HG02588 (cell line): ENCODE measurements around the gene MYEF2.

ENCODE experiments used
- ATAC-seq: cut with Tn5 transposase; IDR thresholded peaks from one replicate; pipeline ENCODE4 v1.9.1; 2021; ENCODE audit warnings: mild to moderate bottlenecking, moderate library complexity; ENCODE audit not compliant: unreplicated experiment

Gene MYEF2

DNA sequence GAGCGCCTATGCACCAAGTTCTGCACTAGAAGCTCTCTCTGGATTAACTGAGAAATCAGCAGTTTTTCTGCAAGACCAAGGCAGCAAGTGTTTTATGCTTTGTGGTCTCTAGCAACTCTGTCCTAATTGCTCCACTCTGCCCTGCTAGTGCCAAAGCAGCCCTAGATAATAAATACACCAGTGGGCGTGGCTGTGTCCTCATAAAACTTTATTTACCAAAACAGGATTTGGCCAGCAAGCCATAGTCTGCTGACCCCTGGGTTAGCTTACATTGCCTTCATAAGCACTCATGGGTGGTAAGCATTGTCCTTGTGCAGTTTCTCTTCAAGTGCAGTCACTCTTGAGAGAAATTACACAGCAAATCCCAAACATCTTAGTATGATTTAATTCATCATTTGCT is 88.0 kb downstream of the MYEF2 start:
- no peak for ATAC-seq

DNA sequence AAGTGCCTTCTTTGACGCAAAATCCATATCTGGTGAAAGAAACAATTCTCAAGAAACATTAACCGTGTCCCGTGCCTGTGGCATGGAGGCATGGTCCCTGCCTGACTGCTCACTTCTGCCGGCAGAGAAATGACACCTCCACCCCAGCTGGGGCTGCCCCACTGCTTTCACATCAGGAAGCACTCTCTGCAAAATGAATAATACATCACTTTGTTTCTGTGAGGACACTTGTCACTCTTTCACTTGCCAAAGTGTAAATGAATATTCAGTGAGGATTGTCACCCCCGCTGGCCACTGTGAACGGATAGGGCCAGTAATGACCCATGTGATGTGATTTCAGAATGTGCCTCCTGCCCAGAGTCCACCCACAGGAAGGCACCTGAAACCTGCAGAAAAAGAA is 88.4 kb downstream of the MYEF2 start:
- no peak for ATAC-seq

DNA sequence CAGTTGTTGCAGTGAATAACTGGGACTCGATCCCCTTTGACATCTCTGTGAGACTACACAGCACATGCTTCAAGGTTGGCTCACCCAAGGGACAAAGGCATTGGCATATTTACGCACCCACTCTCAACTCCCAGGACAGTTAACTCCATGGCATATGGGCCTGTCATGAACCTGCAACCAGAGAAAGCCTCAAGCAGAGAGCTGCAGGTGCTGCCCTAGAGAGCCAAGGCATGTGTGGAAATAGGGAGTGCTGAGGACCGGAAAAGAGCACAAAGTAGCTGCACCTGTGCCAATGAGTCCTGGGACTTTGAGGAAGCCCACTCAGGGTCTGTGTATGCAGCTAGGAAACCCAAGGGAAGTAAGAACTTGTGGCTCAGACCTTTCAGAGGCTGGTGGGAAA is 90.3 kb downstream of the MYEF2 start:
- ATAC-seq = no peak

DNA sequence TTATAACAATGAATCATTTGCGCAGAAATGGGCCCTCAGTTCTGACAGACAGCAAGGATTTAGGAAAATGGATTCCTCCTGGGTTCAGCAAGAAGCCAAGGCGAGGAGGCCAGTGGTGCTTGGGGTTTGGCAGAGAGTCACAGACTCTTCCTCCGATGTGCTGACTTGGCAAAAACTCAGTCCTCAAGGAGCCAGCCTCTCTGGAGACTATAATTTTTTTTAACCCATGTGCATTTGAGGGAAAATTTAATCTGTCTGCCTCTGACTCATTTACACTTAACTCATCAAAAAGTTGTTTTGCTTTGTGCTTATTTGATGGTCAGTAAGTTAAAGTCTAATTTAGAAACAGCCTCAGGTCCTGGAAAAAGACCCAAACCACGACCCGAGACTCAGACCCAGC is 91.5 kb downstream of the MYEF2 start:
- no peak for ATAC-seq

DNA sequence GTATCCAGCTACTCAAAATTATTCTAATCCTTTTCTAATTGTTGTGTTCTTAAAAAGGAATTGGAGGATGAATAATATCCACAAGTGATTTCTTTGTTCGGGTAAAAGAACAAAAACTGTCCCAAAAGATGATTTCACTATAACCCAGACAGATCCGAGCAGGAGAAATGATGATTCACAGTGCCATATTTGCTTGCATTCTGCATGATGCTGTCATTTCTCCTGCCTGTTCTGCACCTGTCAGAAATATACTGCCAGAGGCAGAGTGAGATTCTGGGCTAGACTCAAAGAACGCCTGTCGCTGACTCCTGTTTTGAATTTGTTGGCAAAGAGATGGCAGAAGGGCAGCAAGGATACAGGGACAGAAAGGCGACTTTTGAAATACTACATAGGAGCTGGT is 92.0 kb downstream of the MYEF2 start:
- no peak for ATAC-seq

DNA sequence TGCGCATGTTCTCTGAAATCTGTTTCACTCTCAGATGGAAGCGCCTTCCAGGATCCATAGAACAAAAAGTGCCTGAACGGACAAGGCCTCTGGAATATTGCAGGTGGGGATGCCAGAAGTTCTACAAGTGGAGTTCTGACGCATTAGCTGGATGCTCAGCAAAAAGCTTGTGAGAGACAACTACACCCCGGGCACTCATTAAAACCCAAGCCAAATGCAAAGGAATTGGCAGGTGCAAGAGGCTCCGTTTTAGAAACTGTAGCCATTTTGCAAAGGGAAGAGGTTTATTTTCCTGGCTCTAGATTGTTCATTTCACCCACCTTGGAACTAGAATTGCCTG is 92.5 kb downstream of the MYEF2 start:
- no peak for ATAC-seq

DNA sequence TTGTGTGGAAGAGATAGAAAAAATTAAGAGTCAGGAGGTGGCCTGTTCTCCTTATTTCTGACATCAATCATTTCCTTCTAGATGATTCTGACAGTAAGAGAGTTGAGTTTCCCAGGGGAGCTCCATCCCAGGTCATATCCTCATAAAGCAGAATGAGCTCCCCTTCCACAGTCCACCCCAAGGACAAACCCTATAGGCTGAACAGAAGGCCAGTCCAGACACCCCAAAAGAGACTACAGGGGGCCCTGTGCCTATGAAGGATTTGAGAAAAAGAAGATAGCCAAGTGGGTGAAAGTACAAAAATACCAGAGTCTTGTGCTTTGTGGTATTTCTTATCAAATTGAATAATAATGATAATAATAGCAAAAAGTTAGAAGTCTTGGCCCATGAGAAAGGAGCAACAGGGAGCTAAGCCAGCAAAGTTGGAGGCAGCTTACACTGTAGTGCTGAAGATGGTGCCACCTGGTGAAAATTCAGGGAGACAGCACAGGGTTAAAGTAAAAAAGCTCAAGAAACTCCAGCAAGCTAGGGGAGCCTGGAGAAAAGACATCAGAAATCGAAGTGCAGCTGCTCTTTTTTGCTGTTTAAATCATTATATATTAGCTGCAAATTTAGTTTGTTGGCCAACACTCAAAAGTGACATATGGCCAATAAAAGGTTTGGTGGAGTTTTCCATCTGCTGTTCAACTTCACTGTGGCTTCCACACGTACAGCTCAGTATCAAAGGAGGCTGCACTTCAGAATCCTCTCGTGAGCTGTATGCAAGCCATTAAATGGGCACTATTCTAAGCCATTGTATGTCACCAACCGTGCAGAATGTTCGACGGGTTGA is 93.1 kb downstream of the MYEF2 start:
- ATAC-seq = no peak
